WERI-Rb-1 (cell line): ENCODE measurements around the gene TENT4A.
A peak's percentile ranks its signal among the peaks of the same experiment; 100 is the strongest.
"Not testable (repeated sequence)": the region's sequence is repeated elsewhere in the genome, so short reads cannot be mapped to it uniquely, and the experiment has no call there.

Experiments
- DNase-seq: peaks from one replicate; pipeline ENCODE4 v3.0.0-alpha.2; 2020
- H3K27ac ChIP-seq: fragments of 250-450 bp; sonication (Bioruptor Pico); 2 replicates; pipeline ENCODE4 v1.5.1; 2020; ENCODE audit warnings: mild to moderate bottlenecking, moderate library complexity
- H3K27me3 ChIP-seq: fragments of 250-450 bp; sonication (Bioruptor Pico); 2 replicates; pipeline ENCODE4 v1.5.1; 2021; ENCODE audit warnings: mild to moderate bottlenecking, low read depth, moderate library complexity; ENCODE audit not compliant: insufficient read depth, severe bottlenecking
- H3K36me3 ChIP-seq: fragments of 250-450 bp; sonication (Bioruptor Pico); 2 replicates; pipeline ENCODE4 v1.5.1; 2020; ENCODE audit warnings: mild to moderate bottlenecking, moderate library complexity
- H3K4me3 ChIP-seq: 2 replicates; pipeline ENCODE4 v1.5.1; 2011; ENCODE audit warnings: low read depth, mild to moderate bottlenecking, control low read depth, low read length
- H3K9me3 ChIP-seq: fragments of 250-450 bp; sonication (Bioruptor Pico); 2 replicates; pipeline ENCODE4 v1.5.1; 2021; ENCODE audit warnings: mild to moderate bottlenecking, moderate library complexity; ENCODE audit not compliant: severe bottlenecking
- TF ChIP-seq, protein P1 (sequence below): IDR thresholded peaks from 2 replicates; pipeline ENCODE4 v1.5.1; 2011; ENCODE audit warnings: low read depth, mild to moderate bottlenecking, control low read depth, inconsistent platforms, low read length

TENT4A gene

DNA sequence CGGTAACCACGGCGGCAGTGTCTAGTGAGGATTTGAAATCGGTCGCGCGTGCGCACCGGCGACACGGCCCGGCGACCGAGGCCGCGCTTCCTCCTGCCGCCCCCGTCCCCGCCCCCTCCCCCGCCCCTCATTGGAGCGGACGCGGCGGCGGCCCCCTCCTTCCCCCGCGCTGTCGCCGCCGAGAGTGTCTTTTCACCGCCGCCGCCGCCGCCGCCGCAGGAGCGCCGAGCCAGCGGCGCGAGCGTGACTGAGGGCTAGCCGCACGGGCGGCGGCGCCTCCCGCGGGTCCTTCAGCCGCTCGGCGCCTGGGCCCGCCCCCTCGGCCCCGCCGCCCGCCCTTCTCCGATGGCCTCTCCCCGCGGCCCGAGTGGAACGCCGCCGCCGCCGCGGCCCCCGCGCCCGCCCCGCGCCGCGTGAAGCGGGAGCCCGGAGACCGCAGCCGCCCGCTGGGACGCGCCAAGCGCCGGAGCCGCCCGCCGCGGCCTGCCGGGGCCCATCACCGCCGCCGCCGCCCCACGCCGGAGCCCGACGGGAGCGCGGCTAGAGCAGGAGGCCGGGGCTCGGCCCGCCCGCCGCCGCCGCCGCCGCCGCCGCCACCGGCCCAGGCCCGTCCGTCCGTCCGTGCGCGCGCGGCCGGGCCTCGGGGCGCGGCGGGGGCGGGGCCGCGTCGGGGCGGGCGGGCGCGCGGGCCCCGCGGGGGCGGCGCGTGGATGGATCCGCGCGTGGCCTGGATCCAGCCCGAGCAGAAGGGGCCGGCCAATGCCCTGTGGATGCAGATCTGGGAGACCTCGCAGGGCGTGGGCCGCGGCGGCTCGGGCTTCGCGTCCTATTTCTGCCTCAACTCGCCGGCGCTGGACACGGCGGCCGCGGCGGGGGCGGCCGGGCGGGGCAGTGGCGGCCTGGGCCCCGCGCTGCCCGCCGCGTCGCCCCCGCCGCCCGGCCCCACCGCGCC lies at the start of gene TENT4A:
TENT4A (plus strand) TSS at position 159 of the 952 bp plus-strand sequence; CDS start at position 711, 552 bp downstream.
- H3K4me3 ChIP-seq: peak within 1 kb of the TSS; percentile 91
- H3K36me3 ChIP-seq: peaks cover 37% of the 10 kb centered on the region
- TF ChIP-seq, protein P1, sequence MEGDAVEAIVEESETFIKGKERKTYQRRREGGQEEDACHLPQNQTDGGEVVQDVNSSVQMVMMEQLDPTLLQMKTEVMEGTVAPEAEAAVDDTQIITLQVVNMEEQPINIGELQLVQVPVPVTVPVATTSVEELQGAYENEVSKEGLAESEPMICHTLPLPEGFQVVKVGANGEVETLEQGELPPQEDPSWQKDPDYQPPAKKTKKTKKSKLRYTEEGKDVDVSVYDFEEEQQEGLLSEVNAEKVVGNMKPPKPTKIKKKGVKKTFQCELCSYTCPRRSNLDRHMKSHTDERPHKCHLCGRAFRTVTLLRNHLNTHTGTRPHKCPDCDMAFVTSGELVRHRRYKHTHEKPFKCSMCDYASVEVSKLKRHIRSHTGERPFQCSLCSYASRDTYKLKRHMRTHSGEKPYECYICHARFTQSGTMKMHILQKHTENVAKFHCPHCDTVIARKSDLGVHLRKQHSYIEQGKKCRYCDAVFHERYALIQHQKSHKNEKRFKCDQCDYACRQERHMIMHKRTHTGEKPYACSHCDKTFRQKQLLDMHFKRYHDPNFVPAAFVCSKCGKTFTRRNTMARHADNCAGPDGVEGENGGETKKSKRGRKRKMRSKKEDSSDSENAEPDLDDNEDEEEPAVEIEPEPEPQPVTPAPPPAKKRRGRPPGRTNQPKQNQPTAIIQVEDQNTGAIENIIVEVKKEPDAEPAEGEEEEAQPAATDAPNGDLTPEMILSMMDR: no peak
- no peaks in the 10 kb centered on the region for H3K27me3 ChIP-seq
- DNase-seq: no peak
- H3K27ac ChIP-seq: peak within 1 kb of the TSS; percentile 97
- H3K9me3 ChIP-seq: no peaks in the 10 kb centered on the region

DNA sequence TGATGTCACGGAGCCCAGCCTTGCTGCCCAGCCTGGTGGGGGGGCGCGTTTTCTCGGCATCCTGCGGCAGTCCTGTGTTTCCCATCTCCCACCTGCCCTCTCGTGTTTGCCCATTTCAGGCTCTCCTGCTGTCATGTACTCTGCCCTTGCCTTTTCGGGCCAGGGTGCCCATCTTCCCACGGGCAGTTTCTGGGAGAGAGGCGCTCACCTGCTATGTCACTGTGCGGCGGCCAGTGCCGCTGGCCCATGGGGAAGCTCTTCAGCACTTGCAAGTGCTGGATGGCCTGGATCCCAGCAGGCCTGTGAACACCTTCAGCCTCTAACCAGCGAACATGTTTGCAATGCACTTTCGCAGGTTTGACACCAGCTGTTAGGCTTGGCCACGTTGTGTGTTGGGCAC lies 46.5 kb upstream of the TENT4A start:
- no peak overlapping the region for H3K27ac ChIP-seq
- TF ChIP-seq, protein P1: no peak
- H3K4me3 ChIP-seq: no peak overlapping the region
- H3K27me3 ChIP-seq: no peaks in the 10 kb centered on the region
- no peak for DNase-seq
- peaks cover 6% of the 10 kb centered on the region for H3K36me3 ChIP-seq
- H3K9me3 ChIP-seq: no peaks in the 10 kb centered on the region

DNA sequence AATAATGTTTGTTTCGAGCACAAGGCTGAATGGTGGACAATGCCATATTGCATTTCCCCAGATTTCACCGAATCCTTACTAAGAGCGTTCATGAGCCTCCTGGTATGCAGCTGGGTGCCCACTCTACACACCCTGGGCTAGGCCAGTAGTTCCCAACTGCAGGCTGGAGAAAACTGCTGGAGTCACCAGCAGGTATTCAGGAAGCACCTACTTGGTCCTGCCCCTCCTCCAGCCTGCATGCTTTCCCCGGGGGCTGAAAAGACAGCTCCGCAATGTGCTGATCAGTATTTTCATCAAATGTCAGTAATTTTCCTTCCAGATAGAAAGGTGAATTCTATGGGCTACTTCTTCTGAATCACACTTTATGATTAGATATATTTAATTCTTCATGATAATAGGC lies 45.6 kb upstream of the TENT4A start:
- TF ChIP-seq, protein P1: no peak
- Histone ChIP-seq H3K27ac (no peak overlapping the region), H3K9me3 (no peaks in the 10 kb centered on the region), H3K36me3 (peaks cover 6% of the 10 kb centered on the region), H3K27me3 (no peaks in the 10 kb centered on the region), H3K4me3 (no peak overlapping the region)
- DNase-seq: no peak

DNA sequence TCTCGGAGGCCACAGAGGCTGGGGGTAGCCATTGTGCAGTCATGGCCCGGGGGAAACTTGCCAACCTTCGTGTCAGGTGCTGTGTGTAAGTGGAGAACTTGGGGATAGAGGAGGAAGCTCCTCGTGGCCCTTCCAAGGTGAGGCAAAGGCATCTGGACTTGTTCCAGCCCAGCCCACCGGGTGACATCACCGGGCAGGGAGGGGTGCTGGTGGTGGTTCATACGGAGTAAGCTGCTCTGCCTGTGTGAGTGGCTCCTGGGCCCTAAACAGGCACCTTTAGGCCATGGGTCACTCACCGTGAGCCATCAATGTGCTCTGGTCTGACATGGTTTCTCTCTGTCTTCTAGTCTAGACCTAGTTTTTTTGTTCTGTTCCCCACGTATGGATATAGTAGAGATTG lies 44.5 kb upstream of the TENT4A start:
- H3K27me3 ChIP-seq, H3K36me3 ChIP-seq, H3K4me3 ChIP-seq, H3K9me3 ChIP-seq, DNase-seq, H3K27ac ChIP-seq: not testable (repeated sequence)

DNA sequence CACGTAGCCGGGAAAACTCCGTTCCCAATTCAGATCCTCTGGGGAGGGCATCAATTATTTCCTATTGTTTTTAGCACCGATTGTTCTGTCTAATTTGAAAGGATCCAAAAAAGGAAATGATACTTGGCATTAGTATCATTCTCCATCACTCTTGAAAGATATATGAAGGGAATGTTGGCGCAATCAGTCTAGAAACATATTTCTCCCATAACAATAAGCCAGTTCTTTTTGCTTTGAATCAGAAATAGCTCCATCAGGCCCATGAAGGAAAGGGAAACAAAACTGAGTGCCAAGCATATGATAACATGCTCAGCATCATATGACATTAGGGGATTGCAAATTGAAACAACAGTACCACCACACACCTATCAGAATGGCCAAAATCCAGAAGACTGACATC lies 40.2 kb upstream of the TENT4A start:
- peaks cover 6% of the 10 kb centered on the region for H3K9me3 ChIP-seq
- H3K27me3 ChIP-seq: no peaks in the 10 kb centered on the region
- H3K4me3 ChIP-seq: no peak overlapping the region
- TF ChIP-seq, protein P1: no peak
- DNase-seq: no peak
- H3K27ac ChIP-seq: no peak overlapping the region
- H3K36me3 ChIP-seq: no peaks in the 10 kb centered on the region; the same call in 1 of the 2 replicates

DNA sequence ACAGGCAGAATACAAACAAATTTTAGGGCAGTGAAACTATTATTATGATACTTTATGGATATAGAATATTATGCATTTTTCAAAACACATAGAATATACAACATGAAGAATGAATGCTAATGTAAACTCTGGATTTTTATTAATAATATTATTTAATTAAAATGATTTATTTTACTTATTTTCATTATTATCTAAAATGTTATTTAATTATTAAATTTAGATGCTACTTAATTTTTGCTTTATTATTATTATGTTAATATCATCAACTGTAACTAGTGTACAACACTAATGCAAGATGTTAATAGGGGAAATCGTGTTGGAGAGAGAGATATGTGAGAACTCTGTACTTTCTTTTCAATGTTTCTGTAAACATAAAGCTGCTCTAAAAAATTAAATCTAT lies 39.3 kb upstream of the TENT4A start:
- TF ChIP-seq, protein P1: no peak
- DNase-seq: no peak
- no peak overlapping the region for H3K27ac ChIP-seq
- H3K36me3 ChIP-seq: no peaks in the 10 kb centered on the region; the same call in 1 of the 2 replicates
- no peaks in the 10 kb centered on the region for H3K27me3 ChIP-seq
- peaks cover 6% of the 10 kb centered on the region for H3K9me3 ChIP-seq
- no peak overlapping the region for H3K4me3 ChIP-seq
